Breast epithelium (tissue), 4 donors: ENCODE measurements around the gene ATP6V1C2. TPM values are rescaled to one million over a fixed set of nuclear protein-coding genes. Genes with fewer than 3 reads are reported as not detected.

Source experiments
- DNase-seq, 2 donors: peaks; one replicate each; pipeline ENCODE4 v3.0.0-alpha.2; 2019; ENCODE audit warnings: low spot score in 2 of 2
- H3K27ac ChIP-seq, 2 donors: fragments of 200-600 bp; sonication (generic) in 1 of 2; one replicate each; pipeline ENCODE4 v1.5.1; 2016 to 2019; ENCODE audit warnings: mild to moderate bottlenecking in 1 of 2
- H3K27me3 ChIP-seq, 2 donors: fragments of 200-600 bp; sonication (generic) in 1 of 2; one replicate each; pipeline versions ENCODE4 v1.5.1 to v1.6.0; 2017 to 2019; ENCODE audit warnings: control low read depth in 1 of 2, mild to moderate bottlenecking in 1 of 2
- H3K36me3 ChIP-seq: fragments of 200-600 bp; one replicate; pipeline ENCODE4 v1.5.1; 2019
- H3K4me1 ChIP-seq, 2 donors: fragments of 200-600 bp; sonication (generic); one replicate each; pipeline ENCODE4 v1.5.1; 2016 to 2019; ENCODE audit warnings: control low read depth in 1 of 2
- H3K4me3 ChIP-seq, 3 donors: fragments of 200-600 bp; sonication (generic); 1 replicate in 2 of 3; 2 replicates in 1 of 3; pipeline ENCODE4 v1.5.1; 2016 to 2019; ENCODE audit warnings: mild to moderate bottlenecking in 3 of 3, moderate library complexity in 2 of 3
- H3K9me3 ChIP-seq, 2 donors: fragments of 200-600 bp; sonication (generic) in 1 of 2; one replicate each; pipeline ENCODE4 v1.5.1; 2016 to 2019; ENCODE audit warnings: control low read depth in 1 of 2
- POLR2A ChIP-seq: fragments of 450-650 bp; IDR thresholded peaks from one replicate; pipeline ENCODE4 v1.6.1; 2016; ENCODE audit warnings: antibody characterized with exemption, mild to moderate bottlenecking, moderate library complexity
- POLR2AphosphoS5 ChIP-seq, 3 donors: sonication (generic); formaldehyde crosslinking; IDR thresholded peaks; one replicate each; pipeline ENCODE4 v1.6.1; 2017; ENCODE audit warnings: antibody characterized with exemption in 3 of 3
- intact Hi-C: fragments of 100-400 bp; cut with DNase I; formaldehyde crosslinking; loops from one replicate; pipeline ENCODE4 v1.15.1; 2023; ENCODE audit warnings: low total_unique reads
- total RNA-seq, 3 donors: library from RNA; depleted of rRNA; stranded (reverse); fragments of >200 nt; gene quantifications; one replicate each; pipeline ENCODE4 v1.1.0, GENCODE V29; 2016
- TF ChIP-seq, protein P1 (sequence below), 3 donors: fragments of 450-650 bp; IDR thresholded peaks; one replicate each; pipeline ENCODE4 v1.5.1; 2016 to 2017; ENCODE audit warnings: antibody characterized with exemption in 3 of 3, mild to moderate bottlenecking in 3 of 3, moderate library complexity in 3 of 3

The ATP6V1C2 gene
- total RNA-seq, 3 donors from 2014 or later, result 0.16 to 18.7 (median 0.66) TPM

DNA sequence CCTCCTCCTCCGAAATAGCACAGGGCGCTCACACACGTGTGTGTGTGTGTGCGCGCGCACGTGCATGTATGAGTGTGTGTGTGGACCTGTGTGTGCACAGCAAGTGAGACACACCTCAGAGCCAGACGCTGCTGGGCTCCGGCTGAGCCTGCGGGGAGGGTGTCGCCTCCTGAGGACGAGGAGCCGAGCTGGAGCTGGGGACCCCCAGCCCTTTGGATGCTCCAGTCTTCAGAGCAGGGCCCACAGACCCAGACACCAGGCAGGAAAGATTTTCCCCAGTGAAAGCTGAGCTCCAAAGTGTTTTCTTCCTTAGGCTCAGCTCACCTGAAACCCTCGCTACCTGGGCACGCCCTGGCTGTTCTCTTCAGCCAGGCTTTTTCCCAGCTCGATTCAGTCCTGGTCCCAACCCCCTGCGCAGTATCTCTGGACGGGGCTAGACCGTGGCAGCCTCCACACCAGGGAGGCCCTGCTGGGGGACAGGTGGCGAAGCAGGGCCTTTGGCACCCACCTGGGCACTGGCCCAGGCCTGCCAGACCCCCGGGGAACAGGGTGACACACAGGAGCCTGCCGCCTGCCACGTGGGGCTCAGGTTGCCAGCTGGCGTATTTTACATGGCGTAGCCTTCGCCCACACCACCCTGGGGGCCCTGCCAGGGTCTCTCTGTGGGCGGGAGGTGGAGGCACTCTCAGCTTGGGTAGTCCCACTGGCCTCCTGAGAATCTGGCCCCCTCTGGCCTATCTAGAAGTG lies 55.0 kb downstream of the ATP6V1C2 start:
- no peak for DNase-seq
- intact Hi-C loops, result no loop called here
- TF ChIP-seq POLR2AphosphoS5 (IDR thresholded peaks at IDR 0.05), result no peak
- TF ChIP-seq, protein P1, sequence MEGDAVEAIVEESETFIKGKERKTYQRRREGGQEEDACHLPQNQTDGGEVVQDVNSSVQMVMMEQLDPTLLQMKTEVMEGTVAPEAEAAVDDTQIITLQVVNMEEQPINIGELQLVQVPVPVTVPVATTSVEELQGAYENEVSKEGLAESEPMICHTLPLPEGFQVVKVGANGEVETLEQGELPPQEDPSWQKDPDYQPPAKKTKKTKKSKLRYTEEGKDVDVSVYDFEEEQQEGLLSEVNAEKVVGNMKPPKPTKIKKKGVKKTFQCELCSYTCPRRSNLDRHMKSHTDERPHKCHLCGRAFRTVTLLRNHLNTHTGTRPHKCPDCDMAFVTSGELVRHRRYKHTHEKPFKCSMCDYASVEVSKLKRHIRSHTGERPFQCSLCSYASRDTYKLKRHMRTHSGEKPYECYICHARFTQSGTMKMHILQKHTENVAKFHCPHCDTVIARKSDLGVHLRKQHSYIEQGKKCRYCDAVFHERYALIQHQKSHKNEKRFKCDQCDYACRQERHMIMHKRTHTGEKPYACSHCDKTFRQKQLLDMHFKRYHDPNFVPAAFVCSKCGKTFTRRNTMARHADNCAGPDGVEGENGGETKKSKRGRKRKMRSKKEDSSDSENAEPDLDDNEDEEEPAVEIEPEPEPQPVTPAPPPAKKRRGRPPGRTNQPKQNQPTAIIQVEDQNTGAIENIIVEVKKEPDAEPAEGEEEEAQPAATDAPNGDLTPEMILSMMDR (IDR thresholded peaks at IDR 0.05), result no peak
- no peak for TF ChIP-seq POLR2A
- Histone ChIP-seq H3K36me3 (no peaks in the 10 kb centered on the region), H3K4me1 (no peaks in the 10 kb centered on the region), H3K27me3 (no peaks in the 10 kb centered on the region), H3K4me3 (no peak overlapping the region), H3K27ac (no peak overlapping the region), H3K9me3 (no peaks in the 10 kb centered on the region)

DNA sequence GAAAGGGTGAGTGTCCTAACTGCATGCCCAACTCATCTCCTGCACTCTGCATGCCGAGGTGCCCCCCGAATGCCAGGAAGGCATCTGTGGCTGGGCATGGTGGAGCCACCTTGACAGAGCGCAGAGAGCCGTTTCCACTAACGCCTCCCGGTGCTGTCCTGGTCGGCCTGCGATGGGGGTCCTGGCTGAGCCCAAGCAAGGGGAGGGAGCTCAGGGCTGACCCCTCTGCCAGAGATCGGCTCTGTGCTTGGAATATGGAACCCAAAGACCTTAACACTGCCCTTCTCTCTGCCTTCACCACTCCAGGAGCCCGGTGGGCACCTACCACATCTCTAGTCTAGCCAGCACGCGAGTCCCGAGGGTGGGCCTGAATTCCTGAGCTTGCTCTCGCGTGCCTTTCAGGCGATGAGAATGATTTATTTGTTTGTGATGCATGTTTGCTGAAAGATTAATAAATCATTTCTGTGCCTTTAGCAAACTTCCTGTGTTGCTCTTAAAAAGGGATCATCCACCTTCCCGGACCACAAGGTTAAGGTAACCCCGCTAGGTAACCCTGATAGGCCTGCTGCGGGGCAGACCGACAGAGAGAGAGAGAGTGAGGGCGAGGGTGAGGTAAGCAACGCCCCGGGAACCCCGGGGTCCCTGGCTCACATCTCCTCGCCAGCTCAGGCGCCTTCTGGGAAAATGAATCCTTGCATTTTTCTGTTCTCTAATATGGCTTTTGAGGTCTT lies 55.8 kb downstream of the ATP6V1C2 start:
- no peaks in the 10 kb centered on the region for H3K36me3 ChIP-seq
- no peaks in the 10 kb centered on the region for H3K4me1 ChIP-seq
- H3K27ac ChIP-seq, result no peak overlapping the region
- H3K27me3 ChIP-seq, result no peaks in the 10 kb centered on the region
- no peak for DNase-seq
- H3K9me3 ChIP-seq, result no peaks in the 10 kb centered on the region
- no peak overlapping the region for H3K4me3 ChIP-seq
- intact Hi-C loops, result no loop called here
- TF ChIP-seq, protein P1 (IDR thresholded peaks at IDR 0.05), result no peak
- TF ChIP-seq POLR2A (no peak), POLR2AphosphoS5 (IDR thresholded peaks at IDR 0.05) (no peak)

DNA sequence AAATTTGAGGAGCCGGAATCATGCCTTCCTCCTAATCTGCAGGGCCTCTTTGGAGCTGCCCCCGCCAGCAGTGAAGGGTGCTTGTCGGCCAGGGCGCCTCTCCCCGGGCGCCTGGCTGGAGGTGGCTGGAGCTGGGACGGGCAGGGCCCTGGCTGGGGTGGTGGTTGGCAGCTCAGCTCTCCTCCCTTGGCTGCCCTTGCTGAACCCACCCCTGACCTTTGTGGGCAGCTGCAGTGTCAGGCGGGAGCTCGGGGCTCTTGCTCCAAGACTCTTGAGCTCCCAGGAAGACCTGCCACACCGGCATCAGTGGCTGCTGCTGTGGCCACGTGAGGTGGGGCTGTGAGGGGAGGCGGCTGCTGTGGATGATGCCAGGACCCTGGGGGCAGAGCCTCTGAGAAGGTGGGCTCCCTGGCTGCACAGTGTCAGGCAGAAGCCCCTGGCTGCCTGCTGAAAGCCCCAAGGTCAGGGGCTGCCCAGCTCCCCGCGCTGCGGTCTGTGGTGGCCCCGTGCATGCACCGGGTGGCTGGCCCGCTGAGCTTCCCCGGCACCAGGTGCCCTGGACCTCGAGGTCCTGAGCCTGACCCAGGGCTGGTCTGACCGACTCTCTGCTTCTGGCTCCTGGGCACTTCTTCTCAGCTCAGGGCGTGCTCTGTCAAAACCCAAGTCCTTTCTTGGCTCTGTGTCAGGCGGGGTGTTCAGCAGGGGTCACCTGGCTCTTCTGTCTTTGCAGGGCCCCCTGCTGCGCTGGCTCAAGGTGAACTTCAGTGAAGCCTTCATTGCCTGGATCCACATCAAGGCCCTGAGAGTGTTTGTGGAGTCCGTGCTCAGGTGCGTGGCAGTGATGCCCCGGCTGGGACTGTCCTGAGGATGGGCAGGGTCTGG lies 56.7 kb downstream of the ATP6V1C2 start:
- H3K36me3 ChIP-seq, result no peaks in the 10 kb centered on the region
- no peak for TF ChIP-seq POLR2AphosphoS5 (IDR thresholded peaks at IDR 0.05)
- TF ChIP-seq POLR2A, result no peak
- TF ChIP-seq, protein P1 (IDR thresholded peaks at IDR 0.05), result no peak
- intact Hi-C loops, result no loop called here
- H3K27ac ChIP-seq, result no peak overlapping the region
- no peak overlapping the region for H3K4me3 ChIP-seq
- no peaks in the 10 kb centered on the region for H3K27me3 ChIP-seq
- no peaks in the 10 kb centered on the region for H3K9me3 ChIP-seq
- no peaks in the 10 kb centered on the region for H3K4me1 ChIP-seq
- DNase-seq, result no peak

DNA sequence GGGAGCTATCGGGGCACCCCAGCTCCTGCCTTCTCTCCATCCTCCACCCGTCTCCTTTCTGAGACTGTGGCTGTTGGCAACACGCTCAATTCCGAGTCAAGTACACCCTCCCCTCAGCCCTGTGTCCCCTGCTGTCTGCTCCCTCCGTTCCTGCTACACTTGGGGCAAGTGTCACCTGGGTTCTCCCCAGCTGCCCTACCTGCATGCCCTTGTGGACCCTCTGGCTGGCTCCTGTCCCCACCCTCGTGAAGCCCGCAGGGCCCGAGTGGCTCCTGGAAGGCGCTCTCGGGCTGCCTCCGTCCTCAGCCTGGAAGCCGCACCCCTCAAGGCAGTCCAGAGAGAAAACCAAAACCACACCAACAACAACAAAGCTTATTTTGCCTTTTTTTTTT lies 57.3 kb downstream of the ATP6V1C2 start:
- H3K36me3 ChIP-seq, result no peaks in the 10 kb centered on the region
- no peak for DNase-seq
- TF ChIP-seq POLR2AphosphoS5 (IDR thresholded peaks at IDR 0.05) (no peak), POLR2A (no peak)
- TF ChIP-seq, protein P1 (IDR thresholded peaks at IDR 0.05), result no peak

More for the DNA sequence above, 57.3 kb downstream of the ATP6V1C2 start:
- no peaks in the 10 kb centered on the region for H3K27me3 ChIP-seq
- H3K27ac ChIP-seq, result no peak overlapping the region
- no peaks in the 10 kb centered on the region for H3K4me1 ChIP-seq
- H3K4me3 ChIP-seq, result no peak overlapping the region
- intact Hi-C loops, result no loop called here
- no peaks in the 10 kb centered on the region for H3K9me3 ChIP-seq
